GM18873 (cell line): ENCODE data around the gene MED12L.

Source experiments
- ATAC-seq: cut with Tn5 transposase; IDR thresholded peaks from one replicate; pipeline ENCODE4 v1.9.1; 2021; ENCODE audit warnings: mild to moderate bottlenecking, moderate library complexity, moderate number of reproducible peaks; ENCODE audit not compliant: unreplicated experiment, low FRiP score

The MED12L gene

GRCh38 chr3:151314137-151314536 lies 228.7 kb downstream of the MED12L start:
- no peak for ATAC-seq

- ATAC-seq: no peak
These were observed 229.1 kb downstream of the MED12L start for GRCh38 chr3:151314593-151314992.

DNA sequence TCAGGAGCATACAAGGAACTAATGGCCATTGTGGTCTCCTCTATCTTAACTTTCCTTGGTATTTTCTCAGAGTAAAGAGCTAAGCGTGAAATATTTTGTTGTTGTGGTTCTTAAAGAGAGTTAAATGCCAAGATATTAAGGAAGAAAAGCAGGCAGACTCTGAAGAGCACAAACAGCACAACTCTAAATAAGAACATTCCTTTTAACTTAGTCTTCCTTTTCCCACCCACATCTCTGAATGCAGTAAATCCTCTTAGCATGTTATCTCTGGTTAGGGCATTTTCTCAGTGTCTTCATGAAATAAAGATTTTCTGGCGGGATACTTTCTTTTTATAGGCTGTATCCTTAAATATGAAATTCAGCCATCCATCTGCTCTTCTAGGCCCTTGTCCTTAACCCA lies 229.7 kb downstream of the MED12L start:
- no peak for ATAC-seq

DNA sequence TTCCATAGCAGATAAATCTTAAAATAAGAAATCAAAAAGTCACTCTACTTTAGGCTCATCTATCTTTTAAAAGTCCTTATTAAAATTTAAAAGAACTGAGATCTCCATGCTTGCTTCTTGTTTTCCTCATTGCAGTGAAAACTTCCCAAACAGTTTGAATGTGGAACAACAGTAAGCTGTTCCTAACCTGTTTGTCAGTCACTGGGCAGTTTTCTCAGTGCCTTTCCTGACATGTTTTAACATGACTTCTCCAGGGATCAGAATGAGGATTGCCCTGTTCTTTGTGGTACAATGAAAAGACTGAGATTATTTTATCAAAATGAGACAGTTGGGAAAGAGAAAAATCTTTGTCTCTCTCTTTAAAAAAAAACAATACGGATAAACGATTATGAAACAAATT lies 230.4 kb downstream of the MED12L start:
- ATAC-seq: no peak

DNA sequence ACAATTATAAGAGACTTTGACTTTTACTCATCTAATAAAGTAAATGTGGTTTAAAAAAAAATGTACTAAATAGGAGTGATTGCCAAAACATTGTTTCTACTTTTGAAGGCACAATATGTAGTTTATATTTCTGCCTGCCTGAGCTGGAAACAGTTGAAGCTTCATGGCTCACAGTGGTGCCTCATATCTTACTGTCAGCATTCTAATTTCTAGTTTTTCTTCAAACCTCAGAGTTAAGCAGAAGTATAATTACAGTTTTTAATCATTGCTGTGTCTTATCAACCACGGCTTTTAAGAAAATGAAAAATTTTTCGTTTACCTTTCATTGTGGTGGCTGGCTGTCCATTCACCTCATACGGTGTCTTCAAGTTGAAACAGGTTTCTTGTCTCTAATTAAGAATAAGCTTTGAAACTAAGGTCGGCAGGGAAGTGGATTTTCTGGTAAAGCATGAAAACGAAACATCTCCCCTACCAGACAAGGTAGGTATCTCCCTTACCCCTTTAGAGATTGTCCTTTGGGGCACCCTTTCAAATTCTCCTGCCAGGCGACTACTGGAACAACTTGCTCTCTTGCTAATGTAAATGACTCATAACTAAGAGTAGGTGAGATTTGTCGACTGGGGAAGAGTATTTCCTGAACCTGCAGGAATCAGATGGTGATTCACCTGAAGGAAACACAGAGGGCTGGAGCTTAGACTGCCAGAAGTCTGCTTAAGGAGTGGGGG lies 231.0 kb downstream of the MED12L start, which contains the start of gene GPR87:
Gene GPR87 (minus strand): TSS at position 554 of the 725 bp plus-strand sequence. CDS start 16,720 bp downstream, outside the sequence.
- ATAC-seq: no peak

GRCh38 chr3:151318313-151318712 lies 232.8 kb downstream of the MED12L start:
- ATAC-seq: no peak

DNA sequence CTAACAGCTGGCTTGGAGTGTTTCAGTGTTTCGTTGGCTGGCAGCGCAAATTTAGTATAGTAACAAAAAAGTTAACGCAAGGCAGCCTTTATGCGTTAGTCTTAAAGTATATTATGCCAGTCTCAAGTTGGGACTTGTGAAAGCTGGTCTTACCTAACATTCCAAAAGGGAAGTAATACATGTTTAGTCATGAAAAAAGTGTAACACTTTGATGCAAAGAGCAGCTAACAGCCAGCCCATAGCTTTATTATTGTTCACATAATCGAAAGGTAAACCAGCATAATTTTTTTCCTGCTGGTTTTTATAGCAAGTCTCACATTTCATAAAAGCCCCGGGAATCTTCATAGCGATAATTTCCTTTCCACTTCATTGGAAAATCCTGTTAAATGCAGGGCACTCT lies 233.5 kb downstream of the MED12L start:
- ATAC-seq: no peak

DNA sequence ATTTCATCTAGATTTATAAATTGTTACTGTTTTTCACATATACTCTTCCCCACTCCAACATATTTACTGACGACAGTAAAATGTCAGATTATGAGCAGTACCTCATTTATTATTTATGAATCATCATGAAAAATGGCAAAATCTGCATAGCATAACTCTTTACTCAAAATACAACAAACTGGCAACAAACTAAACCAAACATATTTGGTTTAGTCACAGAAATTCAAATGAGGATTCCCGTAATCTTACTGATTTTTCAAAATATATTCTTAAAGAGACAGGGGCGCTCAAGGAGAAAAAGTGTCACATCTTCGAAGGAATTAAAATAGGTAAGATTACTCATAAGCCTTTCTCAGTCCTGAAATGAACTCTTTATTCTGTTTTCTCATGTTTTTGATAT lies 234.2 kb downstream of the MED12L start:
- ATAC-seq: no peak

GRCh38 chr3:151320131-151320530 lies 234.7 kb downstream of the MED12L start:
- no peak for ATAC-seq

DNA sequence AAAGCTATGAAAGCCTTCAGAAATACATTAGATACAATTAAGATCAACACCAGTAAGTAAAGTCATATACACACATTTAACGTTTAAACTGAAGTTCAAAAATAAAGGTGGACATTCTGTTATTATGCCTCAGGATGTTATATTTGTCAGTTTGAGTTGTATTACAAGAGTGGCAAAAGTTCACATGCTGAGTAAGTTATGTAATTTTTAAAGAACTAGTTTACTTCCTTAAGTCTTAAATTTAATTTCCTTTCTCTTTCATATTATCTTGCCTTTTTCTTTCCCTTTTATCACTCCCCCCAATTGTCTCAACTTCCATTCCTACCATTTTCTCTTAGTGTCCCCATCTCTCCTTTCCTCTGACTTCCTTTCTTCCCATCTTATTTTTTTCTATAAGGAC lies 236.1 kb downstream of the MED12L start:
- ATAC-seq: no peak

DNA sequence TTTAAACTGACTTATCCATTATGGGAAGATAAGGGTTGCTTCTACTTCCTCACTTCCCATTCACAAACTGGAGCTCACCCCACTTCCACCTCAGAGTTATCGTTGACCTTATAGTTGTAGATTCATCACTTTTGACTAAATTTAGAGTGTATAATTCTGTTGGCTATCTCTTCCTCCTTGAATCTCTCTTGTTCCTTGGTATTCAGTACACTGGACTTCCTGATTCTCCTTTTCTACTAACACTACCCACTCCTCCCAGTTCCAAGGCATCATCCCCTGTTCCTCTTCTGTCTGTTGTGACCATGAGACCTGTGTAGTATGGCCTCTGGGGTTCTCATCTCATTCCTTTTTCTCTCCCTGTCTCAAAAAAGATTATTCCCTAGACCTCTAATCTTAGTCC lies 237.0 kb downstream of the MED12L start:
- ATAC-seq: no peak

DNA sequence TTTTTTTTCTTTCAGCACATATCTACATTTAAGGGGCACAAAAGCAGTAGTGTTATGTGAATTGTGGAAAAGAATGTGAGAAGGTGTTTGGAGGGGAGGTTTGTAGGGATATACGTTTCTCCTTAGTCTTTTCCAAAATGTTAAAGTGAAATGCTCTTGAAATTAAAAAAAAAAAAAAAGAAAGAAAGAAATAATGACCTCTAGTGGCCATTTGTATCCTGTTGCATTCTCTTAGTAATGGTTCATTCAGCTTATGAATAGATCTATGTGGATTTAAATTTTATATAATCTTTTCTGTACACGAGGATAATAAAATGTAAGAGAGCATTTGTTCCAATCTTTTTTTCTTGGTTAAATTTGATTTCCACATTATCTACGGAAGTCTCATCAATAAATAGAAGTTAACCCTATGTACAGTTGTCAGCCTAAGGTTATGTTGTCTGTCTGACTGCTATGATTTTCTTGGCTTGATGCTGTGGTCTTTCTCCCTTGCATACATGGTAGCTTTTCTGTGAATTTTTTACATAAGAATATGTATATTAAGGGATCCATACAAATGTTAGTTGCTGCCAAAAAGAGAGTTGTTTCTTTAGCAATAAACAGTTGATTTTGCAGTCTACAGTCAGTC lies 242.2 kb downstream of the MED12L start:
- ATAC-seq: no peak

DNA sequence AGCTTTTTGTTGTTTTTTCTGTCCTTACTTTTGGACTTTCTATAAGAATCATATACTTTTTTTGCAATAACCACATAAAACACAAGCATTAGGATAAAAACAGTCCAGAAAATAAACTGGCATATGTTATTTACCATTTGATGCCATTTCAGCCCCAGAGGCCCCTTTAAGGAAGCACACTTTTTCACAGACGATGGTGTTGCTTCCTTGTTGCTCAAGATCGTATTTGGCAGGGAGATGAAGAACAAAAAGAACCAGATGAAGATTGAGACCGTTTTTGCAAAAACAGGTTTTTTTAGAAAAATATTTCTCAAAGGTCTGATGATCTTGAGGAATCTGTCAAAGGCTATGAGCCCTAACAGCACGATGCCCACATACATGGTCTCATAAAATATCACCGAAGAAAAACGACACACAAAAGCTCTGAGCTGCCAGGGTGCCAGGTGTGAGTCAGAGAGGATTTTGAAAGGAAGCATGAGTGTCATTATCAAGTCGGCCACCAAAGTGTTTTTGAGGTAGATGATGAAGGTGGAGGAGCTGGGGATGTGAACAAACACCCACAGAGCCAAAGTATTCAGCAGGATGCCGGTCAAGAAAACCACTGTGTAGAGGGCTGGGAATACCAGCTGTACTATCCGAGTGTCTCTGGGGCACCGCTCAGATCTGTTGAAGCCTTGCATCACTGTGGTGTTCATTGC lies 243.0 kb downstream of the MED12L start:
- no peak for ATAC-seq

- no peak for ATAC-seq
These were observed 243.9 kb downstream of the MED12L start, which contains the start of gene P2RY13 for GRCh38 chr3:151329363-151329762. Gene P2RY13, minus strand, starts transcription at chr3:151329549. Its CDS starts 21 bp downstream, at chr3:151329528.

DNA sequence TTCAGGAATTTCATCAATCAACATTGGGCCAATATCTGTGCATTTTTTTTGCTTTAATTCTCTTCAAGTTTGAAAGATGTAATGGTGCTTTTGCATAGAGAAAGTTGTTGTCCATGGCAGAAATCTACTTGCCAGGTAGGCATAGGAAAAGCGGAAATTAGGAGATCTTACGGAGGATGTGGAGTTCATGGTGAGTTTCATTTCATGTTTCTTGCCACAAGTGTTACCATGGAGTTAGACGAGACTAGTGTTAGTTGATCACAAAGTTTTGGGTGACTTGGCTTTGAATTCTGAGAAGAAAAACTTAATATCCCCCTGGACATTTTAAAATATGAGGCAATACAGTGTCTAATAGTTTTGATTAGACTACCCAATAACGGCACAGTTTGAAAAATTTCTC lies 244.9 kb downstream of the MED12L start:
- ATAC-seq: no peak

DNA sequence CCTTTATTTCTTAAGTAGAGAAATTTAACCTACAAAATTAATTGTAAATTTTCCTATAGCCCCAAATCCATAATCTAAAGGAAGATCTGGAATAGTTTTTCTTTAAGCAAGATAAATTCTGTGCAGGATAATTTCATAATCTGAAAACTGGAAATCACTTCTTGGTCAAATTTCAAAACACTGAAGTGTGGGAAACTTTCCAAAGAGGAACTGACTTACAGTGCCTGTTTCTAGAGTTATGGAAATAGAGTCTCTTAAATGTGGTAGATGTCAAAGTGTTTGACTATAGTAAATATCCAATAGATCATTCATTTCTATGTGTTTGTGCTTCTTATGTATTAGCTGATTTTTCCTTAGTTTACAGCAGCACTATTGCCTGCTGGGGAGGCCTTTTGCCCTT lies 245.4 kb downstream of the MED12L start:
- ATAC-seq: no peak

DNA sequence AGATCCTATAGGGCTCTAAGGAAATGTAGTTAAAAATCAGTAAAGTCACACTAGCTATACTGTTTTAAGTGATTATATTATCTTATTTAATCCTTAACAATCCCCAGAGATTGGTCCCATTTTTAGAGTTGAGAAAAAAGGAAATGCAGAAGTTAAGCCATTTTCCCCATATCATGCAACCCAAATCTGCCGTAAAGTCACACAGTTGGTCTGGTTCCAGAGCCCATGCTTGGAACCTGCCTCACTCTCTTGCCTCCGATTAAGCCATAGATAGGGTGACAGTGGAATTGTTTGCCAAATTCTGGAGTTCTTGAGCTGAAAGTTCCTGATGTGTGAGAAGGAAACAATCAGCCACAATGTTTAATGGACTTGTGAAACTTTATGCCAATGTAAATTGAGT lies 246.2 kb downstream of the MED12L start:
- ATAC-seq: no peak

GRCh38 chr3:151345859-151346258 lies 260.4 kb downstream of the MED12L start:
- no peak for ATAC-seq

- no peak for ATAC-seq
These were observed 260.8 kb downstream of the MED12L start for GRCh38 chr3:151346292-151346691.

- no peak for ATAC-seq
These were observed 262.0 kb downstream of the MED12L start for GRCh38 chr3:151347432-151347831.

- ATAC-seq: no peak
These were observed 265.2 kb downstream of the MED12L start for GRCh38 chr3:151350656-151351055.
